Urinary bladder (tissue), 4 donors: ENCODE measurements around the gene XRCC4. TPM values are rescaled to one million over a fixed set of nuclear protein-coding genes. Genes with fewer than 3 reads are reported as not detected.
"Not testable (repeated sequence)": the region's sequence is repeated elsewhere in the genome, so short reads cannot be mapped to it uniquely, and the experiment has no call there.

Experiments used
- DNase-seq: peaks from one replicate; pipeline ENCODE4 v3.0.0-alpha.2; 2015; ENCODE audit errors: extremely low spot score
- H3K27ac ChIP-seq: one replicate; pipeline ENCODE4 v1.5.1; 2013; ENCODE audit warnings: low read depth, mild to moderate bottlenecking, moderate library complexity
- H3K36me3 ChIP-seq: one replicate; pipeline ENCODE4 v1.6.1; 2013; ENCODE audit warnings: mild to moderate bottlenecking, moderate library complexity; ENCODE audit not compliant: insufficient read depth
- H3K4me1 ChIP-seq: one replicate; pipeline ENCODE4 v1.6.1; 2013; ENCODE audit warnings: mild to moderate bottlenecking, moderate library complexity; ENCODE audit not compliant: insufficient read depth
- H3K4me3 ChIP-seq: one replicate; pipeline ENCODE4 v1.5.1; 2013; ENCODE audit warnings: low read depth, low read length
- WGBS: extraction: QIAGEN DNeasy Blood & Tissue Kit; methylation state at CpG from one replicate; pipeline ENCODE4 v1.1.7; 2013; 5-methylcytosine and 5-hydroxymethylcytosine counted together
- polyA plus RNA-seq: library from polyadenylated mRNA; stranded (reverse); fragments of 200-250 nt; gene quantifications from one replicate; pipeline ENCODE4 v1.2.3, GENCODE V29; 2013
- total RNA-seq: library from RNA; depleted of rRNA; stranded (reverse); fragments of >200 nt; gene quantifications from one replicate; pipeline ENCODE4 v1.2.3, GENCODE V29; 2014
- donor health status: healthy with polysubstance abuse.
- donor health status: healthy.

The XRCC4 gene
- total and polyA plus RNA-seq, 2 donors: 8.0 to 12.1 TPM

GRCh38 chr5:83050723-83051340 is 26.5 kb upstream of the XRCC4 start:
- no peak overlapping the region for H3K27ac ChIP-seq
- no peak overlapping the region for H3K4me3 ChIP-seq
- peaks cover 2% of the 10 kb centered on the region for H3K36me3 ChIP-seq
- WGBS: 54% methylated on average over 4 of the region's 4 CpGs
- peaks cover 2% of the 10 kb centered on the region for H3K4me1 ChIP-seq
- no peak for DNase-seq

DNA sequence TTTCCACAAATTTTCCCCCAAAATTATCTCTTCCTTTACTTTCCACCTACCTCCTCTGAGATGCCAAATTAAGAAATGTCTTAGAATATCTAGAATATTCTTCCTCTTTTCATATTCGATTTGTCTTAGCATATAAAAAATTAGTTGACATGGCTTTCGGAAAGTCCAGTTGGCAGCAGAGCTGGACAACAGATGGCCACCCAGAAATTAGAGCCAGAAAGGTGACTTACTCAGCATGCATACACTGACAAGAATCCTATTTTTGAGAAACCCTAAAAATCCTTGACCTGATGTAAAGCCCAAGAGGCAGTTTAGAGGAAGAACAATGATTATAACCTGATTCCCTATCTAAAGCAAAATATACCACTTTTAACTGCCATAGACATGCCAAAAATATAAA is 22.2 kb upstream of the XRCC4 start:
- no peaks in the 10 kb centered on the region for H3K36me3 ChIP-seq
- no peak overlapping the region for H3K4me3 ChIP-seq
- WGBS: 87% methylated on average over 2 of the region's 2 CpGs
- no peak overlapping the region for H3K27ac ChIP-seq
- peaks cover 2% of the 10 kb centered on the region for H3K4me1 ChIP-seq
- no peak for DNase-seq

- no peak overlapping the region for H3K27ac ChIP-seq
These were observed 18.6 kb upstream of the XRCC4 start for GRCh38 chr5:83058726-83059125.

DNA sequence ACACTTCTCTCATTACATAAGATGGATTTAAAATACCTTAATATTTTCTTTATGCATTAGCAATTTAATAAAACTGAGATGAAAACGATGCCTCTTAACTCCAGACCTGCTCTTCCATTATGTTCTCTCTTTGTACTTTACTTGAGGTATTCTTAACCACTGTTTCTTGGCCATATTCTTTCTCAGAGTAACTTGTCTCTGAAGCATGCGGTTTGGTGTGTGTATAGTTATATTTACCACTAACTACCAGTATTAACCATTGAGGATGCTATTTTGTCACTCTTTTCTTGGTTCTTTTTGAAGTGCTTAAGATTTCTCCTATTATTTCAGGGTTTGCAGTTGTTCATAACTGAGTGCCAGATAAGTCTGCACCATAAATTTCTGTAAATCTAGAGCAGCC is 18.0 kb upstream of the XRCC4 start:
- H3K4me1 ChIP-seq: no peaks in the 10 kb centered on the region
- 59% methylated on average over 2 of the region's 2 CpGs for WGBS
- H3K27ac ChIP-seq: no peak overlapping the region
- no peak overlapping the region for H3K4me3 ChIP-seq
- DNase-seq: no peak
- no peaks in the 10 kb centered on the region for H3K36me3 ChIP-seq

More at GRCh38 chr5:83058726-83059125, 18.6 kb upstream of the XRCC4 start:
- Histone ChIP-seq H3K4me3 (no peak overlapping the region), H3K36me3 (no peaks in the 10 kb centered on the region), H3K4me1 (no peaks in the 10 kb centered on the region)
- peak; percentile 51 for DNase-seq

GRCh38 chr5:83066548-83067110 is 10.7 kb upstream of the XRCC4 start:
- H3K4me1 ChIP-seq: peaks cover 3% of the 10 kb centered on the region
- DNase-seq: no peak
- H3K27ac ChIP-seq: no peak overlapping the region
- no peak overlapping the region for H3K4me3 ChIP-seq
- peaks cover 1% of the 10 kb centered on the region for H3K36me3 ChIP-seq
- WGBS: 90% methylated on average over 3 of the region's 3 CpGs

GRCh38 chr5:83067377-83067776 is 10.0 kb upstream of the XRCC4 start:
- not testable (repeated sequence) for H3K4me3 ChIP-seq, H3K4me1 ChIP-seq, H3K36me3 ChIP-seq, H3K27ac ChIP-seq, DNase-seq
- over 99% methylated on average over 4 of the region's 4 CpGs for WGBS

GRCh38 chr5:83069096-83069799 is 8.1 kb upstream of the XRCC4 start:
- no peak for DNase-seq
- peaks cover 3% of the 10 kb centered on the region for H3K4me1 ChIP-seq
- WGBS: 85% methylated on average over 2 of the region's 2 CpGs
- no peak overlapping the region for H3K27ac ChIP-seq
- H3K4me3 ChIP-seq: no peak overlapping the region
- H3K36me3 ChIP-seq: peaks cover 1% of the 10 kb centered on the region

- no peak overlapping the region for H3K4me3 ChIP-seq
- WGBS: 83% methylated on average over 2 of the region's 2 CpGs
- peaks cover 3% of the 10 kb centered on the region for H3K4me1 ChIP-seq
- H3K36me3 ChIP-seq: peaks cover 1% of the 10 kb centered on the region
- no peak for DNase-seq
- no peak overlapping the region for H3K27ac ChIP-seq
These were observed 5.9 kb upstream of the XRCC4 start for GRCh38 chr5:83071286-83072051.

- Histone ChIP-seq H3K4me3 (no peak overlapping the region), H3K4me1 (no peaks in the 10 kb centered on the region), H3K27ac (no peak overlapping the region), H3K36me3 (no peaks in the 10 kb centered on the region)
- 40% methylated on average over 6 of the region's 6 CpGs for WGBS
- no peak for DNase-seq
These were observed 4.4 kb upstream of the XRCC4 start for GRCh38 chr5:83072966-83073365.

DNA sequence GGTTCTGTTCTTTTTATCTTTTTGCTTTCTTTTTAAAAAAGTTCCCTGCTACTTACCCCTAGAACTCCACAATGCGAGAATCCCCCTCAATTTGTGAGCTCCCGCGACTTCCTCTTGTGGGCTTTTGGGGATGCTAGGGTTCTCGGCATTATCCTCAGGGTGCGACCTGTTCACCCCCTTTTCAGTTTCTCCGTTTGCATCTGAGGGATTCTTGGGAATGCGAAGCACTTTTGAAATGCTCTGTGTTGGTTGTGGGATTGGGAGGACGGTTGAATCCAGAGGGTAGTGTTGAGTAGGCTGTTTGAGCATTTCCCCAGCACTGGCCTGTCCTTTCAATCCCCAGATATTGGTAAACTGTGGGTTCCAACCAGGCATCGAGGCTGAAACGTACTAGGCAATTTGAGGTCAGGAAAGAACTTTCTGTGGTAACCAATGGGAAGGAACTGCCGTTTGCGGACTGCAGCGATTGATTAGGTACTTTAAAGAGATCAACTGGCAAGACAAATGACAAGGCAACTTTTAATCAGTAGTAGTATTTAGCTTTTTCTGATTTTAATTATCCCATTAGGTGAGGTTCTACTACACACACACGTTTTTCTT is 415 bp downstream of the XRCC4 start:
- 2% methylated on average over 14 of the region's 14 CpGs for WGBS
- H3K4me3 ChIP-seq: peak overlapping the region; percentile 61
- peak overlapping the region; percentile 31 for H3K27ac ChIP-seq
- no peaks in the 10 kb centered on the region for H3K36me3 ChIP-seq
- H3K4me1 ChIP-seq: no peaks in the 10 kb centered on the region
- DNase-seq: no peak

DNA sequence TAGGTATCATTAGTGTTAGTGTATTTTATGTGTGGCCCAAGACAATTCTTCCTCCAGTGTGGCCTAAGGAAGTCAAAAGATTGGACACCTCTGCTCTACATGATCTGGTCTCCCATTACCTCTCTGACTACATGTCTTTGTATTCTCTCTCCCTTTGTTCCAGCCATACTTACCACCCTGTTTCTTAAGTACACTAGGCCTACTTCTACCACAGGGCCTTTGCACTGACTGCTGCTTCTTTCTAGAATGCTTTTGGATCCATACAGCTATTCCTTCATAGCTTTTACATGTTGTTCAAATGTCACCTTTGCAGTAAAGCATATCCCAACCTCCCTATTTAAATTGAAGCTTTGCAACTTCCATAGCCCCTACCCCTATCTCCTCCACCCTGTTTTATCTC is 5.4 kb downstream of the XRCC4 start:
- Histone ChIP-seq H3K27ac (no peak overlapping the region), H3K4me3 (no peak overlapping the region), H3K36me3 (no peaks in the 10 kb centered on the region), H3K4me1 (no peaks in the 10 kb centered on the region)
- no peak for DNase-seq

- Histone ChIP-seq H3K36me3 (no peaks in the 10 kb centered on the region), H3K4me3 (no peak overlapping the region), H3K4me1 (no peaks in the 10 kb centered on the region), H3K27ac (no peak overlapping the region)
- no peak for DNase-seq
- 89% methylated on average over 2 of the region's 2 CpGs for WGBS
These were observed 7.0 kb downstream of the XRCC4 start for GRCh38 chr5:83084336-83084735.

- H3K4me1 ChIP-seq: no peaks in the 10 kb centered on the region
- no peak overlapping the region for H3K4me3 ChIP-seq
- WGBS: 68% methylated on average over 2 of the region's 2 CpGs
- H3K27ac ChIP-seq: no peak overlapping the region
- H3K36me3 ChIP-seq: no peaks in the 10 kb centered on the region
- DNase-seq: no peak
These were observed 7.8 kb downstream of the XRCC4 start for GRCh38 chr5:83085106-83085505.
